GM18861 (cell line): ENCODE results near the gene GLP1R.
"Not testable (repeated sequence)": the region's sequence is repeated elsewhere in the genome, so short reads cannot be mapped to it uniquely, and the experiment has no call there.

ENCODE experiments used
- ATAC-seq: cut with Tn5 transposase; IDR thresholded peaks from one replicate; pipeline ENCODE4 v1.9.1; 2021; ENCODE audit not compliant: unreplicated experiment

Gene GLP1R

DNA sequence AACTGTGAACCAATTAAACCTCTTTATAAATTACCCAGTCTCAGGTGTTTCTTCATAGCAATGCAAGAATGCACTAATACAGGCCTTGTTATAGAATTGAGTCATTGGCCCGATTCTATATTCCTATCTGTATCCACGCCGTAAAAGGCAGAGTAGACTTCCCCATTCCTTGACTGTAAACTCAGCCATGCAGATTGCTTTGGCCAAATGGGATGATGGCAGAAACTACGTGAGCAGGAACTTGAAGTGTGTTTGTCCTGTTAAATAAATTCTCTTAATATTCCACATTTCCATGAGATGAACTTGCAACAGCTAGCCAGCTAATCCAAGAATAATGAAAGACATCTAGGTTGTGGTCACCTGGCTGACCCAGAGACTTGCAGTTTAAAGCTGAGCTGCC lies 70.3 kb downstream of the GLP1R start:
- ATAC-seq, result no peak

DNA sequence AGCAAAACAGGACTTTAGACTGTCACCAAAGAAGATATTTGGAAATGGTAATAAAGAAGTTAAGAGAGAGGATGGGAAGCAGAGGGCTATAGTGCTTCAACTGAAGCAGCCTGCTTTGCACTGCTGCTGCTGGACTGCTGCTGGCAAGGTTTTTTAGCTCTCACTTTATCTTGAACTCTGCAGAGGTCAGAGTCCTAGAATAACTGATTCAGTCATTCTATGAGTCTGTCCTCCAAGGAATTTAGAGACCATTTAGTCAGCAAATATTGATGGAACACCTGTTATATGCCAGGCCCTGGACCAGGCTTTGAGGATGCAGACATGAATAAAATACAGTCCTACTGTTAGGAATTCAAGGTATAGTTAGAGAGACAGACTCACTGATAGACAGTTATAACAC lies 75.5 kb downstream of the GLP1R start:
- ATAC-seq, result no peak

DNA sequence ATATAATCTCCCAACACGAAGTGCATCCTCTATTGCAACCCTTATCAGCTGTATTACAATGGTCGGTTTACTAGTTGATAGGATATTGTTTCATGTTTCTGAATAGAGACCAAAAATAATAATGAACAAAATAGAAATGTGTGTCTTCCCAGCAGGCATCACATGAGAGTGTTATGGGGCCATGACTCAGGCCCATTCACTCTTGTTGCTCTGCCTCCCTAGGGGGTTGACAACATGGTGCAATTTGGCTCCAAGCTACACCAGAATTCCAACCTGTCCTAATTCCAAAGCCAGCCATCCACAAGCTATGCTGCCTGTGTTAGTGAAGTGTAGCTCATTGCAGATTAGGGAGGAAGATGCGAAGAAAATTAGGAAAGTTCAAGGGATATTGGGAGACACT lies 79.5 kb downstream of the GLP1R start:
- ATAC-seq, result no peak

DNA sequence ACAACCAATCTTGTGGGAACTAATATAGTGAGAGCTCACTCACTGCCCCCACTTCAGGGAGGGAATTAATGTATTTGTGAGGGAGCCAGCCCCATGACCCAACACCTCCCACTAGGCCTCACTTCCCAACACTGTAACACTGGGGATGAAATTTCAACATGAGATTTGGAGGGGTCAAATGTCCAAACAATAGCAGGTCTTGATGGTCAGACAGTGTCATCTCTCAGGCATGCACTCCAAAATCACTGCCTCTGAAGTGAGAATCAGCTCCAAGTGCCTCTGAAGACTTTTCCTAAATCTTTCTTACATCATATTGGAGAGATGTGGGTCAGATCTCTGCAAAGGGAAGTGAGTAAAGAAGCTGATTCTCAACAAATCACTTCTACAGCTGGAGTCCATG lies 80.3 kb downstream of the GLP1R start:
- no peak for ATAC-seq

DNA sequence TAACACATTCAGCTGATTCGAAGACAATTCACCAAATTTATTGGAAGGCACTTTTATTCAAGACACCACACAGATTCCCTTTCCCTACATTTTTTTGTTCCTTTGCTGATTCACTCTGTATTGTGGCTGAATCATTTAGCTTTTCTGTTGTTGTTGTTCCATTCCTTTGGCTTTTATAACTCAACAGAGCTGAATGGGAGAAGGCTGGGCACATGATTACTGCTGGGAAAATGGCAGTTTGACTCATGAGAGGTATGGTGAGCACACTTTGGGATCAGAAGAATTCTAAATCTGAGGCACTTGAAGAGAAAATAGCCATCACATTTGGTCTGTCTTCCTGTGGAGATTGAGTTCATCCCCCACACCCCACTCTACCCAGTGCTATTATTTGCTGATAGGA lies 82.1 kb downstream of the GLP1R start:
- ATAC-seq, result no peak

DNA sequence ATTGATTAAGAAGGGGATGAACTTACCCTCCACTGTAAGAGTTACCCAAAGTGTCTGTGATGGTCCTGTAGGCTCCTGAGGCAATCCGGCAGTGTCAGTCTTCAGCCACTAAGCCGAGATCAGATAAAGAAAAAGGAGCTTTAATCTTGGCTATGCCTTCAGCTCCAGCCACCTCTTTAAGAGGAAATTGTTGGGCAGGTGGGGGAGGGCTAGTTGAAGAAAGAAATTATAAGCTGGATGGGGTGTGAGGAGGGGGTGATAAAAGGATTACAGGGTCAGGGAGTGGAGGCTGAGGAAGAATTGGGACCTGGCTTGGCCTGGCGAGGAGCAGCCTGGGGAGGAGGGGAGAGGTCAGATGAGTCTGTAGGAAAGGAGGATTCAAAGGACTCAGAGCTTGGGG lies 86.2 kb downstream of the GLP1R start:
- ATAC-seq, result not testable (repeated sequence)

DNA sequence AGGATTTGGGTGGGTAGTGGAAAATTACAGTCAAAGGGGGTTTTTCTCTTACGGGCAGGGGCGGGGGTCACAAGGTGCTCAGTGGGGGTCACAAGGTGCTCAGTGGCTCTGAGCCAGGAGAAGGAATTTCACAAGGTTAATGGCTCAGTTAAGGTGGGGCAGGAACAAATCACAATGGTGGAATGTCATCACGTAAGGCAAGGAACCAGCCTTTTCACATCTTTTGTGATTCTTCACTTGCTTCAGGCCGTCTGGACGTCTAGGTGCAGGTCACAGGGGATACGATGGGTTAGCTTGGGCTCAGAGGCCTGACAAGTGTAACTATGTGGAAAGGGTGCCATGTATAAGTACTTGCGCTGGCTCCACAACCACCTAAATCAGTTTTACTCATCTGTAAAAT lies 87.6 kb downstream of the GLP1R start:
- ATAC-seq, result not testable (repeated sequence)

DNA sequence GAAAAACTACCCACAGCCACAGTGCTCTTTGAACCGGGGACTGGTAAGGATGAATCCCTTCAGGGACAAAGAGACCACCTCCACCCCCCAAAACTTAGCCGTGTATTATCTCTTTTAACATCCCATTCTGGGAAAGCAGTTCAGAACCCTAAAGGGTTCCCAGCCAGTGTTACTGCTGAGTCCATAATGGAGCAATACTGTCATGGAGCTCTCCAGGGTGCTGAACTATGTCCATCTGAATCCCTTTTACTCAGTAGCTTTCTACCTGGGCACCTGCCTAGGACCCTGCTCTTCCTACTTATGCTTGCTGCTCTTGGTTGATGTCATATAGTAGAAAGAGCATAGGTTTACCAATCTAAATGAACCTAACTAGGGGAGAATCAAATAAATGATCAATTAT lies 88.7 kb downstream of the GLP1R start:
- no peak for ATAC-seq
